IMR-90 (cell line): ENCODE results near the gene CTR9. TPM values are rescaled to one million over a fixed set of nuclear protein-coding genes. Genes with fewer than 3 reads are reported as not detected.

Experiments used
- ATAC-seq: fragments of 200-7000 bp; cut with Tn5 transposase; 2 replicates; pipeline ENCODE4 v1.9.1; 2020; ENCODE audit warnings: low read depth, mild to moderate bottlenecking, moderate library complexity
- BruUV-seq: library from RNA; stranded (reverse); fragments of 400-500 nt; replicated peaks from 2 replicates; lab custom pipeline; 2021; lab: Mats Ljungman, UMichigan
- CTCF ChIA-PET: fragments of 300-600 bp; formaldehyde crosslinking; extraction: SDS; loops from one replicate; lab custom pipeline; 2021; ENCODE audit warnings: antibody characterized with exemption; lab: Yijun Ruan, JAX
- POLR2A ChIA-PET: fragments of 300-600 bp; sonication (Branson Sonifier 250); formaldehyde crosslinking; loops from one replicate; lab custom pipeline; 2022; ENCODE audit warnings: antibody characterized with exemption; ENCODE audit not compliant: unreplicated experiment; lab: Charles Lee
- DNase-seq: peaks from one replicate; pipeline ENCODE4 v3.0.0; 2013
- H2AFZ ChIP-seq: replicated peaks from 2 replicates; pipeline ENCODE3; 2013; ENCODE audit warnings: low read length, mild to moderate bottlenecking; ENCODE audit not compliant: poor library complexity
- H2AK5ac ChIP-seq: 2 replicates; pipeline ENCODE4 v1.6.1; 2013; ENCODE audit warnings: low read depth, low read length, inconsistent platforms
- H2AK9ac ChIP-seq: replicated peaks from 2 replicates; pipeline ENCODE3; 2013; ENCODE audit warnings: mild to moderate bottlenecking, low read depth, low read length, moderate library complexity; ENCODE audit not compliant: poor library complexity
- H2BK120ac ChIP-seq: 2 replicates; pipeline ENCODE4 v1.6.1; 2013; ENCODE audit warnings: low read depth, low read length, inconsistent platforms
- H2BK15ac ChIP-seq: 3 replicates; pipeline ENCODE4 v1.6.1; 2013; ENCODE audit warnings: low read depth, low read length, inconsistent platforms
- H2BK20ac ChIP-seq: 2 replicates; pipeline ENCODE4 v1.6.1; 2013; ENCODE audit warnings: low read depth, mild to moderate bottlenecking, inconsistent platforms, low read length, moderate library complexity
- H2BK5ac ChIP-seq: 2 replicates; pipeline ENCODE4 v1.6.1; 2013; ENCODE audit warnings: mild to moderate bottlenecking, low read depth, low read length, inconsistent platforms; ENCODE audit not compliant: poor library complexity, severe bottlenecking
- H3K14ac ChIP-seq: replicated peaks from 2 replicates; pipeline ENCODE4 v1.6.1; 2013; ENCODE audit warnings: low read depth, low read length, inconsistent platforms
- H3K18ac ChIP-seq: 2 replicates; pipeline ENCODE4 v1.6.1; 2013; ENCODE audit warnings: low read depth, low read length, control low read depth
- H3K23ac ChIP-seq: 2 replicates; pipeline ENCODE4 v1.6.1; 2013; ENCODE audit warnings: low read depth, low read length, inconsistent platforms
- H3K27ac ChIP-seq: 2 replicates; pipeline ENCODE4 v1.5.1; 2013; ENCODE audit warnings: mild to moderate bottlenecking, control low read depth, low read length; ENCODE audit not compliant: insufficient read depth
- H3K27me3 ChIP-seq: 2 replicates; pipeline ENCODE4 v1.6.1; 2013; ENCODE audit warnings: low read length; ENCODE audit not compliant: control insufficient read depth, insufficient read depth
- H3K36me3 ChIP-seq: 2 replicates; pipeline ENCODE4 v1.6.1; 2013; ENCODE audit warnings: low read length, mixed read lengths; ENCODE audit not compliant: control insufficient read depth, insufficient read depth
- H3K4ac ChIP-seq: 2 replicates; pipeline ENCODE4 v1.6.1; 2013; ENCODE audit warnings: low read depth, low read length, inconsistent platforms
- H3K4me1 ChIP-seq: 2 replicates; pipeline ENCODE4 v1.6.1; 2013; ENCODE audit warnings: low read length, mixed read lengths; ENCODE audit not compliant: control insufficient read depth, insufficient read depth
- H3K4me2 ChIP-seq: 2 replicates; pipeline ENCODE4 v1.6.1; 2013; ENCODE audit warnings: low read depth, mild to moderate bottlenecking, control low read depth, low read length, moderate library complexity
- H3K4me3 ChIP-seq: 2 replicates; pipeline ENCODE4 v1.5.1; 2013; ENCODE audit warnings: low read depth, mild to moderate bottlenecking, control low read depth, low read length, moderate library complexity; ENCODE audit not compliant: insufficient read depth
- H3K56ac ChIP-seq: 2 replicates; pipeline ENCODE4 v1.6.1; 2013; ENCODE audit warnings: low read length, inconsistent platforms; ENCODE audit not compliant: insufficient read depth; ENCODE audit errors: extremely low read depth
- H3K79me1 ChIP-seq, 2 experiments: 2 replicates each; pipeline ENCODE4 v1.6.1; 2013; ENCODE audit warnings: low read length in 2 of 2, inconsistent platforms in 1 of 2, low read depth in 1 of 2
- H3K9ac ChIP-seq: 2 replicates; pipeline ENCODE4 v1.6.1; 2013; ENCODE audit warnings: low read depth, low read length, control low read depth
- H3K9me1 ChIP-seq: 2 replicates; pipeline ENCODE4 v1.6.1; 2013; ENCODE audit warnings: low read length, inconsistent platforms; ENCODE audit not compliant: insufficient read depth
- H3K9me3 ChIP-seq: 2 replicates; pipeline ENCODE4 v1.6.1; 2013; ENCODE audit warnings: low read length; ENCODE audit not compliant: control insufficient read depth, insufficient read depth
- H4K20me1 ChIP-seq: 2 replicates; pipeline ENCODE4 v1.6.1; 2013; ENCODE audit warnings: low read length, inconsistent platforms; ENCODE audit not compliant: insufficient read depth
- H4K5ac ChIP-seq: 2 replicates; pipeline ENCODE4 v1.6.1; 2013; ENCODE audit warnings: mild to moderate bottlenecking, low read depth, low read length, control low read depth
- H4K8ac ChIP-seq, 2 experiments: 2 replicates each; pipeline ENCODE4 v1.6.1; 2013; ENCODE audit warnings: low read depth in 2 of 2, low read length in 2 of 2, control low read depth in 1 of 2, inconsistent platforms in 1 of 2
- H4K91ac ChIP-seq: 2 replicates; pipeline ENCODE4 v1.6.1; 2013; ENCODE audit warnings: low read depth, low read length, inconsistent platforms; ENCODE audit not compliant: insufficient read depth
- BHLHE40 ChIP-seq: fragments of 150-350 bp; IDR thresholded peaks from 2 replicates; pipeline ENCODE4 v1.6.1; 2016; ENCODE audit warnings: mild to moderate bottlenecking, low read depth, low read length
- CEBPB ChIP-seq: IDR thresholded peaks from 2 replicates; pipeline ENCODE4 v1.6.1; 2012; ENCODE audit warnings: low read depth, low read length, improper control_type of control experiment
- CHD1 ChIP-seq: IDR thresholded peaks from 2 replicates; pipeline ENCODE4 v1.6.1; 2012; ENCODE audit warnings: low read depth, low read length, improper control_type of control experiment
- CTCF ChIP-seq: conservative IDR thresholded peaks from 2 replicates; pipeline ENCODE4 v1.5.1; 2012; ENCODE audit warnings: mild to moderate bottlenecking, low read depth, low read length, improper control_type of control experiment
- ELK1 ChIP-seq: fragments of 150-350 bp; IDR thresholded peaks from 2 replicates; pipeline ENCODE4 v1.6.1; 2016; ENCODE audit warnings: low read depth, mild to moderate bottlenecking, low read length, moderate library complexity, borderline replicate concordance
- MAFK ChIP-seq: IDR thresholded peaks from 2 replicates; pipeline ENCODE4 v1.6.1; 2012; ENCODE audit warnings: low read depth, low read length, improper control_type of control experiment
- MAZ ChIP-seq: IDR thresholded peaks from 2 replicates; pipeline ENCODE4 v1.6.1; 2012; ENCODE audit warnings: low read depth, mild to moderate bottlenecking, low read length, improper control_type of control experiment, moderate library complexity, borderline replicate concordance
- MXI1 ChIP-seq: IDR thresholded peaks from 2 replicates; pipeline ENCODE4 v1.6.1; 2012; ENCODE audit warnings: low read depth, mild to moderate bottlenecking, low read length, moderate library complexity, borderline replicate concordance
- NFE2L2 ChIP-seq: fragments of 150-350 bp; IDR thresholded peaks from 2 replicates; pipeline ENCODE4 v1.6.1; 2016; ENCODE audit warnings: low read depth, mild to moderate bottlenecking, low read length
- POLR2A ChIP-seq: IDR thresholded peaks from 2 replicates; pipeline ENCODE4 v1.6.1; 2012; ENCODE audit warnings: mild to moderate bottlenecking, low read depth, low read length
- RAD21 ChIP-seq: IDR thresholded peaks from 2 replicates; pipeline ENCODE4 v1.6.1; 2012; ENCODE audit warnings: low read length, improper control_type of control experiment
- RCOR1 ChIP-seq: IDR thresholded peaks from 2 replicates; pipeline ENCODE4 v1.6.1; 2012; ENCODE audit warnings: mild to moderate bottlenecking, low read length, improper control_type of control experiment; ENCODE audit not compliant: insufficient replicate concordance
- RFX5 ChIP-seq: IDR thresholded peaks from 2 replicates; pipeline ENCODE4 v1.8.0; 2012; ENCODE audit warnings: low read depth, mild to moderate bottlenecking, low read length, moderate library complexity
- SMC3 ChIP-seq: fragments of 150-350 bp; IDR thresholded peaks from 2 replicates; pipeline ENCODE4 v1.6.1; 2016; ENCODE audit warnings: low read depth, mild to moderate bottlenecking, antibody characterized with exemption, low read length, moderate library complexity
- USF2 ChIP-seq: fragments of 150-350 bp; IDR thresholded peaks from 2 replicates; pipeline ENCODE4 v1.6.1; 2017; ENCODE audit warnings: mild to moderate bottlenecking, antibody characterized with exemption, low read length, low read depth
- WGBS, 2 experiments: methylation state at CpG; one replicate each; pipeline versions ENCODE4 v1.1.5 to v1.1.7; 2013; ENCODE audit warnings: missing lambda C conversion rate in 2 of 2; ENCODE audit not compliant: insufficient read length in 1 of 2; ENCODE audit errors: extremely low coverage in 2 of 2; 5-methylcytosine and 5-hydroxymethylcytosine counted together
- dilution Hi-C: fragments of 300-500 bp; cut with HindIII; formaldehyde crosslinking; loops from one replicate; pipeline ENCODE4 v1.14.3; 2018; ENCODE audit warnings: low sequenced_read_pairs; ENCODE audit not compliant: unreplicated experiment
- in situ Hi-C: fragments of 300-500 bp; cut with MboI; formaldehyde crosslinking; loops from 3 replicates; pipeline ENCODE4 v1.14.3; 2019; ENCODE audit warnings: low sequenced_read_pairs, inconsistent platforms, mixed read lengths
- intact Hi-C: fragments of 100-400 bp; cut with micrococcal nuclease; formaldehyde crosslinking; loops from 2 replicates; pipeline ENCODE4 v1.10.0; 2022
- polyA plus RNA-seq, 3 experiments: library from polyadenylated mRNA; depleted of rRNA; stranded (reverse); fragments of >200 nt; gene quantifications; 2 replicates each; pipeline ENCODE4 v1.2.3, GENCODE V29; 2012; ENCODE audit warnings: low replicate concordance in 1 of 3
- total RNA-seq: library from RNA; depleted of rRNA; stranded (reverse); fragments of >200 nt; gene quantifications from 2 replicates; pipeline ENCODE4 v1.2.3, GENCODE V29; 2012

CTR9 gene
- total and polyA plus RNA-seq, 2 of the 4 experiments (the other 2 are of a cell fraction) = 16.8 to 37.1 TPM

- no peak for TF ChIP-seq RFX5
- TF ChIP-seq ELK1 = no peak
- no peak for TF ChIP-seq BHLHE40
- TF ChIP-seq RAD21 = no peak
- TF ChIP-seq RCOR1 = no peak
- no peak for TF ChIP-seq USF2
- TF ChIP-seq MAFK = no peak
- no peak for TF ChIP-seq CEBPB
- no peak for TF ChIP-seq SMC3
- TF ChIP-seq MXI1 = no peak
- TF ChIP-seq CTCF = no peak
- no peak for TF ChIP-seq NFE2L2
- no peak for TF ChIP-seq MAZ
- no peak for TF ChIP-seq POLR2A
- TF ChIP-seq CHD1 = no peak
- Histone ChIP-seq H2BK20ac (no peak overlapping the region), H4K8ac (no peak overlapping the region), H3K23ac (no peak overlapping the region), H3K18ac (no peak overlapping the region), H2AK9ac (no peak overlapping the region), H3K4me1 (peaks cover 9% of the 10 kb centered on the region), H3K4me2 (no peak overlapping the region), H4K20me1 (no peaks in the 10 kb centered on the region), H3K9me3 (no peaks in the 10 kb centered on the region), H2BK5ac (no peak overlapping the region), H3K4me3 (no peak overlapping the region), H2AK5ac (no peak overlapping the region), H3K79me1 (no peaks in the 10 kb centered on the region), H3K9me1 (peaks cover 8% of the 10 kb centered on the region), H4K5ac (no peak overlapping the region), H3K27ac (no peak overlapping the region), H2BK15ac (no peak overlapping the region), H3K36me3 (no peaks in the 10 kb centered on the region), H4K91ac (no peak overlapping the region), H3K4ac (no peak overlapping the region), H3K56ac (no peak overlapping the region), H3K27me3 (no peaks in the 10 kb centered on the region), H2BK120ac (no peak overlapping the region), H3K9ac (no peak overlapping the region), H3K14ac (no peak overlapping the region), H2AFZ (no peak overlapping the region)
- no peak for ATAC-seq
- in situ Hi-C loops (no loop called here), intact Hi-C loops (no loop called here), dilution Hi-C loops (no loop called here)
- no peak for DNase-seq
- POLR2A ChIA-PET = no interaction called here
- no CpG with 5 or more reads among the region's 2 CpGs for WGBS, 2 experiments
- CTCF ChIA-PET = interaction anchor here (1.2 kb wide), 1 partner anchor 8 kb away, joined by 3 read pairs; no protein-coding TSS in a partner anchor
- no TSS peak for BruUV-seq
Observed at GRCh38 chr11:10719616-10720015, 31.4 kb upstream of the CTR9 start.
